Measurements from ENCODE around the gene INF2. TPM values are rescaled to one million over a fixed set of nuclear protein-coding genes. Genes with fewer than 3 reads are reported as not detected.
A peak's percentile ranks its signal among the peaks of the same experiment; 100 is the strongest.

Gene INF2
- total RNA-seq, 2 experiments from 2014 or later = 107 to 110 TPM

GRCh38 chr14:104766863-104767633 lies 77.6 kb downstream of the INF2 start:
- Mint-ChIP-seq H3K27me3 (no peaks in the 10 kb centered on the region), H3K36me3 (peaks cover 23% of the 10 kb centered on the region), H3K4me1 (peaks cover 5% of the 10 kb centered on the region), H3K9me3 (no peaks in the 10 kb centered on the region), H3K27ac (no peak overlapping the region), H3K4me3 (no peak overlapping the region)
- POLR2A ChIA-PET = interaction anchor here (1.5 kb wide), 1 partner anchor 15 kb away, joined by 4 read pairs; the partner anchor contains the start of gene SIVA1
- DNase-seq = no peak
- no peak for ATAC-seq (ENCODE audit: low read depth)

GRCh38 chr14:104767634-104767918 lies 78.2 kb downstream of the INF2 start:
- POLR2A ChIA-PET = interaction anchor here (1.4 to 1.5 kb wide), 2 partner anchors 15 to 33 kb away, joined by 4 to 6 read pairs; partner anchors contain the start of genes SIVA1 and ZBTB42
- no peak overlapping the region for H3K27ac Mint-ChIP-seq
- DNase-seq = no peak

GRCh38 chr14:104768437-104769323 lies 79.3 kb downstream of the INF2 start:
- Mint-ChIP-seq H3K27ac (peak overlapping the region; percentile 16), H3K4me3 (no peak overlapping the region), H3K9me3 (no peaks in the 10 kb centered on the region), H3K27me3 (no peaks in the 10 kb centered on the region), H3K4me1 (peaks cover 3% of the 10 kb centered on the region), H3K36me3 (peaks cover 21% of the 10 kb centered on the region)
- POLR2A ChIA-PET = interaction anchor here (0.8 to 1.7 kb wide), 8 partner anchors 16 to 91 kb away, joined by 3 to 10 read pairs (median 4); partner anchors contain the start of genes SIVA1 and ZBTB42
- peak; percentile 94 for ATAC-seq (ENCODE audit: low read depth)
- peak; percentile 97 for DNase-seq

More at GRCh38 chr14:104767634-104767918, 78.2 kb downstream of the INF2 start:
- H3K4me1 Mint-ChIP-seq = peaks cover 3% of the 10 kb centered on the region
- peaks cover 21% of the 10 kb centered on the region for H3K36me3 Mint-ChIP-seq
- ATAC-seq (ENCODE audit: low read depth) = no peak
- no peaks in the 10 kb centered on the region for H3K9me3 Mint-ChIP-seq
- H3K27me3 Mint-ChIP-seq = no peaks in the 10 kb centered on the region
- H3K4me3 Mint-ChIP-seq = no peak overlapping the region

- DNase-seq (no peak), ATAC-seq (ENCODE audit: low read depth) (no peak)
- H3K9me3 Mint-ChIP-seq = no peaks in the 10 kb centered on the region
- peaks cover 23% of the 10 kb centered on the region for H3K36me3 Mint-ChIP-seq
- POLR2A ChIA-PET = interaction anchor here (0.7 to 1.7 kb wide), 8 partner anchors 17 to 91 kb away, joined by 3 to 10 read pairs (median 3); partner anchors contain the start of gene SIVA1
- H3K4me3 Mint-ChIP-seq = no peak overlapping the region
- H3K27me3 Mint-ChIP-seq = no peaks in the 10 kb centered on the region
- H3K27ac Mint-ChIP-seq = no peak overlapping the region
- peaks cover 3% of the 10 kb centered on the region for H3K4me1 Mint-ChIP-seq
These were observed 80.1 kb downstream of the INF2 start for GRCh38 chr14:104769324-104770071.

GRCh38 chr14:104770072-104770579 lies 80.7 kb downstream of the INF2 start:
- ATAC-seq (ENCODE audit: low read depth) = no peak
- no peak for DNase-seq
- Mint-ChIP-seq H3K9me3 (no peaks in the 10 kb centered on the region), H3K27me3 (no peaks in the 10 kb centered on the region), H3K36me3 (peaks cover 23% of the 10 kb centered on the region), H3K4me3 (no peak overlapping the region), H3K27ac (no peak overlapping the region), H3K4me1 (peaks cover 3% of the 10 kb centered on the region)
- POLR2A ChIA-PET = interaction anchor here (0.7 to 1.0 kb wide), 4 partner anchors 17 to 56 kb away, joined by 3 to 4 read pairs (median 3); partner anchors contain the start of gene SIVA1

GRCh38 chr14:104770851-104771272 lies 81.4 kb downstream of the INF2 start:
- no peaks in the 10 kb centered on the region for H3K9me3 Mint-ChIP-seq
- POLR2A ChIA-PET = interaction anchor here (0.5 to 1.0 kb wide), 2 partner anchors 18 to 44 kb away, joined by 3 read pairs; partner anchors contain the start of gene SIVA1

GRCh38 chr14:104771374-104771773 lies 82.0 kb downstream of the INF2 start:
- H3K27me3 Mint-ChIP-seq = no peaks in the 10 kb centered on the region
- peaks cover 3% of the 10 kb centered on the region for H3K4me1 Mint-ChIP-seq
- peaks cover 26% of the 10 kb centered on the region for H3K36me3 Mint-ChIP-seq
- no peak overlapping the region for H3K27ac Mint-ChIP-seq
- DNase-seq = no peak
- H3K4me3 Mint-ChIP-seq = no peak overlapping the region
- no peaks in the 10 kb centered on the region for H3K9me3 Mint-ChIP-seq
- ATAC-seq (ENCODE audit: low read depth) = no peak
- POLR2A ChIA-PET = interaction anchor here (0.5 to 1.0 kb wide), 2 partner anchors 19 to 43 kb away, joined by 3 read pairs; partner anchors contain the start of gene SIVA1

More at GRCh38 chr14:104770851-104771272, 81.4 kb downstream of the INF2 start:
- H3K27me3 Mint-ChIP-seq = no peaks in the 10 kb centered on the region
- peaks cover 22% of the 10 kb centered on the region for H3K36me3 Mint-ChIP-seq
- ATAC-seq (ENCODE audit: low read depth) (no peak), DNase-seq (no peak)
- H3K4me1 Mint-ChIP-seq = peaks cover 3% of the 10 kb centered on the region
- no peak overlapping the region for H3K27ac Mint-ChIP-seq
- H3K4me3 Mint-ChIP-seq = no peak overlapping the region

Small RNA genes lying within 50 kb of the gene (microRNA-seq; reads per million reads assigned to microRNA genes)
- not detected for gene MIR4710

Other genes with a start within 250 kb of the INF2 start
- not detected for gene C14orf180, start 109.9 kb upstream of the INF2 start, total RNA-seq
- not detected for gene TMEM179, start 84.8 kb upstream of the INF2 start, total RNA-seq
- 1 to 10 TPM; 2.4 to 2.8 TPM for gene ADSS1, start 34.6 kb downstream of the INF2 start, total RNA-seq
- 100 to 1,000 TPM; 110 to 126 TPM for gene SIVA1, start 63.5 kb downstream of the INF2 start, total RNA-seq
- 100 to 1,000 TPM; 178 to 181 TPM for gene AKT1, start 106.1 kb downstream of the INF2 start, total RNA-seq
- 1 to 10 TPM; 6.7 to 6.9 TPM for gene ZBTB42, start 111.5 kb downstream of the INF2 start, total RNA-seq
- gene CEP170B, start 175.7 kb downstream of the INF2 start, total RNA-seq = 1 to 10 TPM; 5.7 to 6.3 TPM
- gene PLD4, start 235.3 kb downstream of the INF2 start, total RNA-seq = under 1 TPM in 1 of 2 experiments, not detected in 1; 0.06 TPM

Measured in activated naive CD8-positive, alpha-beta T cell treated with anti-CD3 and anti-CD28 coated beads, Interleukin-2, amount 10 ng/mL, durations not matched to agents 7 days and 5 days (primary cell).